ENCODE data around the gene VPS35.

Gene VPS35

GRCh38 chr16:46613352-46613751 lies 75.6 kb downstream of the VPS35 start:
- DNase-seq (ENCODE audit: low spot score): no peak

- no peak for DNase-seq (ENCODE audit: low spot score)
Measured at GRCh38 chr16:46612121-46612520, 76.9 kb downstream of the VPS35 start.

GRCh38 chr16:46607529-46607928 lies 81.4 kb downstream of the VPS35 start:
- DNase-seq (ENCODE audit: low spot score): peak; percentile 54

GRCh38 chr16:46606231-46606630 lies 82.7 kb downstream of the VPS35 start:
- no peak for DNase-seq (ENCODE audit: low spot score)

Measured in AG20443 (cell line).